NB4 (cell line): ENCODE data around the gene KLRC4.
"Not testable (repeated sequence)": the region's sequence is repeated elsewhere in the genome, so short reads cannot be mapped to it uniquely, and the experiment has no call there.

Experiments
- DNase-seq: peaks from one replicate; pipeline ENCODE4 v3.0.0; 2010; ENCODE audit warnings: low read depth
- H3K4me3 ChIP-seq: one replicate; pipeline ENCODE4 v1.5.1; 2011; ENCODE audit warnings: mild to moderate bottlenecking, low read depth, low read length, moderate library complexity
- MAX ChIP-seq: IDR thresholded peaks from 2 replicates; pipeline ENCODE4 v1.6.1; 2011; ENCODE audit warnings: low read depth, low read length
- MYC ChIP-seq: IDR thresholded peaks from 2 replicates; pipeline ENCODE4 v1.6.1; 2011; ENCODE audit warnings: low read depth, low read length
- POLR2A ChIP-seq: IDR thresholded peaks from 2 replicates; pipeline ENCODE4 v1.6.1; 2011; ENCODE audit warnings: mild to moderate bottlenecking; ENCODE audit not compliant: insufficient read length; ENCODE audit errors: extremely low read depth
- TF ChIP-seq, protein P1 (sequence below): IDR thresholded peaks from one replicate; pipeline ENCODE4 v1.5.1; 2012; ENCODE audit warnings: low read depth, low read length

Gene KLRC4

GRCh38 chr12:10372559-10372958 is 37.0 kb downstream of the KLRC4 start:
- H3K4me3 ChIP-seq, result no peak overlapping the region
- TF ChIP-seq POLR2A (no peak), MAX (peak; percentile 48; the same call in 1 of the 2 replicates), MYC (peak; percentile 17; the same call in 1 of the 2 replicates)
- TF ChIP-seq, protein P1, sequence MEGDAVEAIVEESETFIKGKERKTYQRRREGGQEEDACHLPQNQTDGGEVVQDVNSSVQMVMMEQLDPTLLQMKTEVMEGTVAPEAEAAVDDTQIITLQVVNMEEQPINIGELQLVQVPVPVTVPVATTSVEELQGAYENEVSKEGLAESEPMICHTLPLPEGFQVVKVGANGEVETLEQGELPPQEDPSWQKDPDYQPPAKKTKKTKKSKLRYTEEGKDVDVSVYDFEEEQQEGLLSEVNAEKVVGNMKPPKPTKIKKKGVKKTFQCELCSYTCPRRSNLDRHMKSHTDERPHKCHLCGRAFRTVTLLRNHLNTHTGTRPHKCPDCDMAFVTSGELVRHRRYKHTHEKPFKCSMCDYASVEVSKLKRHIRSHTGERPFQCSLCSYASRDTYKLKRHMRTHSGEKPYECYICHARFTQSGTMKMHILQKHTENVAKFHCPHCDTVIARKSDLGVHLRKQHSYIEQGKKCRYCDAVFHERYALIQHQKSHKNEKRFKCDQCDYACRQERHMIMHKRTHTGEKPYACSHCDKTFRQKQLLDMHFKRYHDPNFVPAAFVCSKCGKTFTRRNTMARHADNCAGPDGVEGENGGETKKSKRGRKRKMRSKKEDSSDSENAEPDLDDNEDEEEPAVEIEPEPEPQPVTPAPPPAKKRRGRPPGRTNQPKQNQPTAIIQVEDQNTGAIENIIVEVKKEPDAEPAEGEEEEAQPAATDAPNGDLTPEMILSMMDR, result no peak
- DNase-seq, result peak; percentile 74

DNA sequence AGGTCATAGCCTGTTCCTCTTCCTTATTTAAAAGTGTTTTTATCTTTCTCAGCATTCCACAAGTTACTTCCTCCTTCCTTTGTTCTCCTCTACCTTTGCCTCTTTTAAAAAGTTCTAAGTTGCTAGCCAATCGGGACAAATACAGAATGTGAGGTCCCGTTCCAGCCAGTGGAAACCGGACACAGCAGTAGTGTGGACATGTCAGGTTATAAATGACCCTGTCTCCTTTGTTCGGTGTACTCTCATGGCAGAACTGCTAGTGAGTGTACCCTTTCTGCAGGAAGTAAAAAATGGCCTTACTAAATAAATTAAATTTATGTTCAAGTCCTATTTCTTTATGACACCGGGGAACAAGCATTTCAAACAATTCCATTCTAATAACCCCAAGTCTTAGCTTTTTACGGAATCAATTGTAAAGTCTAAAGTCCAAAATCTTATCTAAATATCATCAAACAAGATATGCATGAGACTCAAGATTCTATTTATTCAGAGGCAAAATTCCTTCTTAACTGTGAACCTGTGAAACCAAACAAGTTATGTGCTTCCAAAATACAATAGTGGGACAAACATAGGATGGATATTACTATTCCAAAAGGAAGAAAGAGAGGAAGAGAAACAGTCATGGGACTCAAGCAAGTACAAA is 37.5 kb downstream of the KLRC4 start:
- not testable (repeated sequence) for H3K4me3 ChIP-seq

DNA sequence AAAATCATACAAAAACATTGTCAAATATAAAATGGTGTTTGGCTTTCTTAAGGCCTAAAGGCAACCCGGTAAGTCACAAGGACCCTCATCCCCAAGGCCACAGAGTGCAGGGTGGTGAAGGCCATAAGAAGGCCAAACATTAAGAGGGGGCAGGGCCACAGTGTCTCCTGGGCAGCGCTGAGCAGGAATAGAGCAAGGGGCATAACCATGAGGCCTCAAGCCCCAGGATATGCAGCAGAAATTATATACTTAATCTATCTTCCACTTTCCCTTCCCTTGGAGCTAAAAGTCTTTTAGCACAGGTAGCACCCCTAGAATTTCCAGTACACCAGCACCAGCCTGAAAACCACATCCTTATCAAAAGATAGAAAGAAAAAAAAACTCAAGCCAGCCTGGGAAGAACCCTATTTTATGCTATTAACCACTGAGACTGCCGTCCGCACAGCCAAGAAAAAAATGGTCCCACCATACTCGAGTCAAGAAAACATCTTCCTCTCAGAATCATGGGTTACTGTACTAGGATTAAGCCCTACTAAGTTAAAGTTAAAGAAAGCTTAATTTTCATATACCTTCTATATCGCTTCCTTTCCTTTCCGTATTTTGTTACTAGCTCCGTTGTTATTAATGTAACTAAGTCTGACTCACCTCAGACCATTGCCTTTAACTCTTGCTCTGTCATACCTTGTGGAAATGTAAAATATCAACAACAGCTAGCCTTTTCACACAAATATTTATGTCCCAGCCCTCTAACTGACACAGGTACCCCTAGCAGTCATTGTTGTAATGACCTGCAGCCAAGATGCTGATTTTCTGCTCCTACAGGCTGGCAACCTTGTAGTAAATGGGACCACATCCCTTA is 39.8 kb downstream of the KLRC4 start:
- TF ChIP-seq, protein P1, result no peak
- no peak for TF ChIP-seq MAX
- DNase-seq, result no peak
- no peak overlapping the region for H3K4me3 ChIP-seq

More for the DNA sequence above, 37.5 kb downstream of the KLRC4 start:
- DNase-seq, result not testable (repeated sequence)

GRCh38 chr12:10368206-10369171 is 41.1 kb downstream of the KLRC4 start:
- H3K4me3 ChIP-seq, result no peak overlapping the region
- peak; percentile 17 for DNase-seq
- TF ChIP-seq MAX (no peak), MYC (no peak), POLR2A (no peak)
- TF ChIP-seq, protein P1, result no peak

DNA sequence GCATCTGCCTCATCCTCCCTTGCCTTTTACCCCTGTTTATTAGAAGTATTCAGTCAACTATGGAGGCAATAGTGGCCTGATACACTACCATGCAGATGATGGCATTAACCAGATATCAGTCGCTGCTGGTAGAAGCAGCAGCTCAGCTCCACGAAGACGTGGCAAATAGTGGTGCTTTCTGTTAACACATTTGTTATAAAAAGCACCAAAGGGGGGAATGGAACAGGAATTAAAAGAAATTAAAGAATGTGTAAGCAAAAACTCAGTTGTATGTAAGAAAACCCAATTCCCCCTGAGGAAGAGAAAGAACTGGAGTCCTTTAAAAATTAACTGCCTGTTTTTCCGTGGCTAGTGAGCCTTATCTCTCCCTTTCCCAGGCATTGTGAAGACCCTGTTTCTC is 41.8 kb downstream of the KLRC4 start:
- not testable (repeated sequence) for H3K4me3 ChIP-seq, DNase-seq

DNA sequence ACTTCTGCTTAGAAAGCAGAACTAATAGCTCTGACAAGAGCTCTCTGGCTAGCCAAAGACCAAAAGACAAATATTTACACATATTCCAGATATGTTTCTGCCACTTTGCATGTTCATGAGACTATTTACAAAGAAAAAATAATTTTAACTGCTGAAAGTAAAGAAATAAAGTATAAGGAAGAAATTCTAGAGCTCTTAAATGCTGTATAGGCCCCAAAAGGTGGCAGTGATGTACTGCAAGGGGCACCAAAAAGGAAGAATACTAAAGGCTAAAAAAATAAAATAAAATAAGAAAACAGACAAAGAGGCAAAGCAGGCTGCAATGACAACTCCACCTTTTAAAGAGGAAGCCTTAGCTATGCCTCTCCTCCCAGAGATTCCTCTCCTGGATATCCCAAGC is 42.7 kb downstream of the KLRC4 start:
- TF ChIP-seq, protein P1, result peak; percentile 48
- TF ChIP-seq MAX, result no peak
- no peak for TF ChIP-seq POLR2A
- no peak for TF ChIP-seq MYC
- H3K4me3 ChIP-seq, result no peak overlapping the region
- peak; percentile 74 for DNase-seq
